Liver (tissue), 3 donors: Measurements from ENCODE around the gene ANKRD65.

ENCODE experiments used
- ATF3 ChIP-seq: IDR thresholded peaks from 2 replicates; pipeline ENCODE4 v1.6.1; 2016; ENCODE audit warnings: antibody characterized with exemption
- CTCF ChIP-seq: fragments of 150-350 bp; IDR thresholded peaks from 2 replicates; pipeline ENCODE4 v1.5.1; 2017; ENCODE audit warnings: improper control_type of control experiment, low read depth, low read length; ENCODE audit not compliant: missing input control
- EGR1 ChIP-seq, 2 donors: IDR thresholded peaks; 2 replicates each; pipeline ENCODE4 v1.6.1; 2016 to 2018; ENCODE audit warnings: antibody characterized with exemption in 2 of 2, low read depth in 2 of 2
- FOXA2 ChIP-seq: IDR thresholded peaks from 2 replicates; pipeline ENCODE4 v1.6.1; 2016; ENCODE audit warnings: antibody characterized with exemption
- JUND ChIP-seq, 2 donors: IDR thresholded peaks; 2 replicates each; pipeline ENCODE4 v1.6.1; 2016; ENCODE audit warnings: antibody characterized with exemption in 2 of 2
- MAX ChIP-seq: IDR thresholded peaks from 2 replicates; pipeline ENCODE4 v1.6.1; 2016; ENCODE audit warnings: antibody characterized with exemption
- RAD21 ChIP-seq, 2 donors: IDR thresholded peaks; 2 replicates each; pipeline ENCODE4 v1.6.1; 2016; ENCODE audit warnings: antibody characterized with exemption in 2 of 2, mild to moderate bottlenecking in 2 of 2
- REST ChIP-seq: IDR thresholded peaks from 2 replicates; pipeline ENCODE4 v1.6.1; 2016; ENCODE audit warnings: antibody characterized with exemption, mild to moderate bottlenecking
- RXRA ChIP-seq, 2 donors: IDR thresholded peaks; 2 replicates each; pipeline ENCODE4 v1.6.1; 2017 to 2018; ENCODE audit warnings: antibody characterized with exemption in 2 of 2, mild to moderate bottlenecking in 1 of 2
- SP1 ChIP-seq: IDR thresholded peaks from 2 replicates; pipeline ENCODE4 v1.6.1; 2018; ENCODE audit warnings: antibody characterized with exemption, mild to moderate bottlenecking
- TAF1 ChIP-seq: conservative IDR thresholded peaks from 2 replicates; pipeline ENCODE4 v1.6.1; 2016; ENCODE audit warnings: antibody characterized with exemption, mild to moderate bottlenecking
- YY1 ChIP-seq: IDR thresholded peaks from 2 replicates; pipeline ENCODE4 v1.6.1; 2016; ENCODE audit warnings: antibody characterized with exemption, mild to moderate bottlenecking
- ZBTB33 ChIP-seq: IDR thresholded peaks from 2 replicates; pipeline ENCODE4 v1.6.1; 2016; ENCODE audit warnings: antibody characterized with exemption
- donor health status: healthy.
- donor health status: healthy.

- TF ChIP-seq REST (no peak), JUND (IDR thresholded peaks at IDR 0.05) (no peak), CTCF (no peak), ZBTB33 (no peak), EGR1 (IDR thresholded peaks at IDR 0.05; ENCODE audit: low read depth in 2 of 2) (no peak), RAD21 (IDR thresholded peaks at IDR 0.05) (no peak), ATF3 (no peak), SP1 (no peak), MAX (no peak), YY1 (no peak), RXRA (IDR thresholded peaks at IDR 0.05) (no peak), TAF1 (no peak), FOXA2 (no peak)
Observed at GRCh38 chr1:1376551-1377226, 44.4 kb downstream of the ANKRD65 start.
